Left lung (tissue), 10 donors: Measurements from ENCODE around the gene FOSL1. TPM values are rescaled to one million over a fixed set of nuclear protein-coding genes. Genes with fewer than 3 reads are reported as not detected.
"Not testable (repeated sequence)": the region's sequence is repeated elsewhere in the genome, so short reads cannot be mapped to it uniquely, and the experiment has no call there.

ENCODE experiments used
- ATAC-seq: fragments of 200-7000 bp; cut with Tn5 transposase; one replicate; pipeline ENCODE4 v1.9.1; 2020; ENCODE audit warnings: moderate library complexity
- DNase-seq, 4 donors: peaks; one replicate each; pipeline ENCODE4 v3.0.0-alpha.2; 2013 to 2020
- H3K27ac ChIP-seq, 2 donors: fragments of 200-600 bp; sonication (generic) in 1 of 2; one replicate each; pipeline versions ENCODE4 v1.5.0 to v1.8.0; 2020 to 2021
- H3K27me3 ChIP-seq, 2 donors: fragments of 200-600 bp; sonication (generic) in 1 of 2; one replicate each; pipeline versions ENCODE4 v1.5.0 to v1.8.0; 2020 to 2021
- H3K36me3 ChIP-seq, 2 donors: fragments of 200-600 bp; sonication (generic) in 1 of 2; one replicate each; pipeline versions ENCODE4 v1.5.0 to v1.8.0; 2020 to 2021
- H3K4me1 ChIP-seq, 2 donors: fragments of 200-600 bp; one replicate each; pipeline ENCODE4 v1.8.0; 2021
- H3K4me3 ChIP-seq, 2 donors: fragments of 200-600 bp; sonication (generic) in 1 of 2; one replicate each; pipeline versions ENCODE4 v1.5.0 to v1.8.0; 2020 to 2021; ENCODE audit warnings: mild to moderate bottlenecking in 1 of 2
- H3K9me3 ChIP-seq, 2 donors: fragments of 200-600 bp; sonication (generic) in 1 of 2; one replicate each; pipeline versions ENCODE4 v1.5.0 to v1.8.0; 2020 to 2021
- intact Hi-C, 2 donors: fragments of 100-400 bp; cut with DNase I; formaldehyde crosslinking; loops; one replicate each; pipeline versions ENCODE4 v1.11.2 to v1.14.2; 2022
- polyA plus RNA-seq, 6 donors: library from polyadenylated mRNA; unstranded; fragments of 120-200 nt; gene quantifications; one replicate each; pipeline ENCODE4 v1.2.1, GENCODE V29; 2013; ENCODE audit not compliant: insufficient read length in 6 of 6
- total RNA-seq, 2 donors: library from RNA; stranded (reverse); fragmentation: NEBNext Ultra II Directional; extraction: Animal tissue kit (Norgen Biotek cat#: 25700); gene quantifications; one replicate each; pipeline ENCODE4 v1.2.1, GENCODE V29; 2021
- TF ChIP-seq, protein P1 (sequence below), 2 donors: fragments of 200-600 bp; sonication (generic) in 1 of 2; IDR thresholded peaks; one replicate each; pipeline versions ENCODE4 v1.5.0 to v1.8.0; 2021; ENCODE audit warnings: antibody characterized with exemption in 2 of 2
- donor health status: DM: no; HTN: yes; CAD: no.
- donor health status: DM: no; HTN: no; CAD: no.

FOSL1 gene
- total and polyA plus RNA-seq, 8 donors = 0.17 to 16.3 (median 0.22) TPM; not detected in 2

DNA sequence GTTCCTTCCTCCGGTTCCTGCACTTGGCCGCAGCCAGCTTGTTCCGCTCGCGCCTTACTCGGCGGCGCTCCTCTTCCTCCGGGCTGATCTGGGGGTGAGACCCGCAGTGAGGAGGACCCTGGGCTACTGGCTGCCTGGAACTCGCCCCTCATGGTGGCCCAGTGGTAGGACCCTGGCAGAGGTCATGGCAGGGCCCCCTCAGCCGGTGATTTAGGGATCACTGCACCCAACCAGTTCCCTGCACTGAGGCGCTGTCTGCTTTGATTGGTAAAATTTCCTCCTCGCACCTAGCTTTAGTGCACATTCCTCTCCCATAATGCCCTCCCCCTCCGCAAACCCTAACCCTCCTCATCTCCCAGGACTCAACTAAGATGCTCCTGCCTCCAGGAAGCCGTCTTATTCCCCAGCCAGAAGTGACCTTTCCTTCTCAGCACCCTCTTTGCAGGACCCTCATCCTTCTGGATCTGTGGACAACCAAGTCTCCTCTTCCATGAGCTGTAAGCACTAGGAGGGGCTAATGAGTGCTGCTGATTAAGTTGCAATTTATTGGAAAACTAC lies 6.1 kb downstream of the FOSL1 start:
- DNase-seq (peak in 1 of 4 donors; percentile 93), ATAC-seq (no peak)
- Histone ChIP-seq H3K4me3 (peak overlapping the region in 1 of 2 donors; percentile 70), H3K9me3 (no peaks in the 10 kb centered on the region), H3K4me1 (peaks cover 14 to 92% of the 10 kb centered on the region in 2 donors), H3K27ac (peak overlapping the region; percentile 76 to 97), H3K36me3 (peaks cover 0 to 30% of the 10 kb centered on the region in 2 donors), H3K27me3 (peaks cover 0 to 2% of the 10 kb centered on the region in 2 donors)
- TF ChIP-seq, protein P1, sequence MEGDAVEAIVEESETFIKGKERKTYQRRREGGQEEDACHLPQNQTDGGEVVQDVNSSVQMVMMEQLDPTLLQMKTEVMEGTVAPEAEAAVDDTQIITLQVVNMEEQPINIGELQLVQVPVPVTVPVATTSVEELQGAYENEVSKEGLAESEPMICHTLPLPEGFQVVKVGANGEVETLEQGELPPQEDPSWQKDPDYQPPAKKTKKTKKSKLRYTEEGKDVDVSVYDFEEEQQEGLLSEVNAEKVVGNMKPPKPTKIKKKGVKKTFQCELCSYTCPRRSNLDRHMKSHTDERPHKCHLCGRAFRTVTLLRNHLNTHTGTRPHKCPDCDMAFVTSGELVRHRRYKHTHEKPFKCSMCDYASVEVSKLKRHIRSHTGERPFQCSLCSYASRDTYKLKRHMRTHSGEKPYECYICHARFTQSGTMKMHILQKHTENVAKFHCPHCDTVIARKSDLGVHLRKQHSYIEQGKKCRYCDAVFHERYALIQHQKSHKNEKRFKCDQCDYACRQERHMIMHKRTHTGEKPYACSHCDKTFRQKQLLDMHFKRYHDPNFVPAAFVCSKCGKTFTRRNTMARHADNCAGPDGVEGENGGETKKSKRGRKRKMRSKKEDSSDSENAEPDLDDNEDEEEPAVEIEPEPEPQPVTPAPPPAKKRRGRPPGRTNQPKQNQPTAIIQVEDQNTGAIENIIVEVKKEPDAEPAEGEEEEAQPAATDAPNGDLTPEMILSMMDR (IDR thresholded peaks at IDR 0.05) = no peak
- intact Hi-C loops = no loop called here

DNA sequence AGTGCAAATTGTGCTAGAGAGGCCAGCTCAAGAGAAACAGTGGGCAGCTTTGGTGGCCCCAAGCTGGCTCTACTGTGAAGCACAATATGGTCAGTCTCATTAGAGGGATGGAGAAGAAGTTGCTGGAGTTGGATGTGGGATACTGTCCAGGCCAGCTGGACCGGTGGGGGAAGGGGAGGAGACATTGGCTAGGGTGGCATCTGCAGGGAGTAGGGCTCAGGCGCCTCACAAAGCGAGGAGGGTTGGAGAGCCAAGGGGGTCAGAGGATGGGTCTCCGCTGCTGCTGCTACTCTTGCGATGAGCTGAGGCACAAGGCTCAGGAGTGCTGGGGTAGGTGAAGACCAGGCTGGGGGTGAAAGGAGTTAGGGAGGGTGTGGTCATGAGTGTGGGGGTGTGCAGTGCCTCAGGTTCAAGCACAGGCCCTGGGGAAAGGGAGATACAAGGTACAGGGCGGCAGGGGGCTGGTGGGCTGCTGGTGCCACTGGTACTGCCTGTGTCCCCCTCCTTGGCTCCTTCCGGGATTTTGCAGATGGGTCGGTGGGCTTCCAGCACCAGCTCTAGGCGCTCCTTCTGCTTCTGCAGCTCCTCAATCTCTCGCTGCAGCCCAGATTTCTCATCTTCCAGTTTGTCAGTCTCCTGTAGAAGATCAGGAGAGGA lies 7.4 kb downstream of the FOSL1 start:
- Histone ChIP-seq H3K27me3 (no peaks in the 10 kb centered on the region), H3K27ac (peak overlapping the region; percentile 95 to 97), H3K4me1 (peaks cover 15 to 89% of the 10 kb centered on the region in 2 donors), H3K9me3 (no peaks in the 10 kb centered on the region), H3K36me3 (peaks cover 0 to 30% of the 10 kb centered on the region in 2 donors), H3K4me3 (peak overlapping the region in 1 of 2 donors; percentile 70)
- intact Hi-C loops = no loop called here
- TF ChIP-seq, protein P1 (IDR thresholded peaks at IDR 0.05) = no peak
- DNase-seq (peak in 1 of 4 donors; percentile 43), ATAC-seq (no peak)

DNA sequence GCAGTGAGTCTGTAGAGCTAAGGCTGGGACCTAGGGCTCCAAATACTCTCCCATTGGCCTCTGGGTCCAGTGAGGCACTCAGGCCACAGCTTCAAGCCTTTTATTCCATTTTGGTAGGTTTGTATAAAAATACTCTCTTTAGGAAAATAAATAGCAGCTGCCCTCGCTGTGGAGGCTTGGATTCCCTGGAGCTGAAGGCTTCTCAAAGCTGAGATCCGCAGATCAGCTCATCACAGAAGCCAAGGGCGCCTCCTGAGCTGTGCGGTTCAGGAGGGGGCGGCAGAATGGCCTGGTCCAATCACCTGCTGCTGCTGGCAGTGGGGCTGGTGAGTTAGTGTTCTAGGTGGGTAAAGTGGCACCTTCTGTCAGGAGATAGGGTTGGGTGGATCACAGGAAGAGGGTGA lies 8.0 kb downstream of the FOSL1 start:
- ATAC-seq, H3K27me3 ChIP-seq, intact Hi-C loops, H3K9me3 ChIP-seq: not testable (repeated sequence)
- Histone ChIP-seq H3K27ac (peak overlapping the region; percentile 95 to 97), H3K4me3 (peak overlapping the region; percentile 52 to 70), H3K36me3 (peaks cover 0 to 30% of the 10 kb centered on the region in 2 donors), H3K4me1 (peaks cover 20 to 89% of the 10 kb centered on the region in 2 donors)
- DNase-seq = peak in 1 of 4 donors; percentile 33

DNA sequence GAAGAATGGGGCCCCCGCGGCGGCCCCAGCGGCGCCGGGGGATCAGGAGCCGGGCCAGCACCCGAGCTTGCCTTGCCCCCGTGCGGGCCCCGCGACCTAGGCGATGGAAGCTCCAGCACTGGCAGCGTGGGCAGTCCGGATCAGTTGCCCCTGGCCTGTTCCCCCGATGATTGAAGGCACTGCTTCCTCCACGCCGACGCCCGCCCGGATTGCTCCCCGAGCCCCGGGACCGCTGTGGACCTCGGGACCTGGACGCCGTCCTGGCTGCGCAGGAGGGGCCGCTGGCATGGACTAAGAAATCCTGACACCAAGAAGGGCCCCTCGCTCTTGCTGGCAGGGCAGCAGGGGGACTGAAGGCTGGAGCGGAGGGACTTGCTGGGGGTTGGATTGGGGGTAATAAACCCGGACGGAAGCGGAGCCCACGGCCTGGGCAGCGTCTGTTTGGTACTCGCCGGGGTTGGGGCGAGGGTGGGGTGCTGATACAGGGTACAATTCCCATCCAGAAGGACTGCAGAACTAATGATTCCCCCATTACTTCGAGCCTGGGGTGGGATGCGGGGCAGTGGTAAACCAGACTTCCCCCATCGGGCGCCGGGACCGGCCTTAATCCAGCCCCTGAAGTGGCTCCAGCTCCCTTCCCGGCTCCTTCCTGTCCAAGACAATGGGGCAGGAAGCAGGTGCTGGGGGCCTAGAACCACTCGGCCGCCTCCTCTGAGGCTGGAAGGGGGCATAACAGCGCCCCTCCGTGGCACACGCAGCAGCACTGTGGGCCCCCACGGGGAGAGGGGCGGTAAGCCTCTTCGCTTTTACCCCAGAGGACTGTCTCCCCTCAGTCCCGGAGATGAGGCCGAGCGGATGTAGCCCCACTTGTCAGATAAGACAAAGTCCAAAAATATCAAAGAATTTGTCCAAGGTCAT lies 8.7 kb downstream of the FOSL1 start:
- Histone ChIP-seq H3K36me3 (peaks cover 0 to 30% of the 10 kb centered on the region in 2 donors), H3K4me1 (peaks cover 20 to 89% of the 10 kb centered on the region in 2 donors), H3K27ac (peak overlapping the region; percentile 95 to 97), H3K4me3 (peak overlapping the region; percentile 52 to 70), H3K9me3 (no peaks in the 10 kb centered on the region), H3K27me3 (no peaks in the 10 kb centered on the region)
- ATAC-seq (no peak), DNase-seq (peak in 2 of 4 donors; percentile 49 to 90)
- intact Hi-C loops = no loop called here
- TF ChIP-seq, protein P1 (IDR thresholded peaks at IDR 0.05) = no peak

DNA sequence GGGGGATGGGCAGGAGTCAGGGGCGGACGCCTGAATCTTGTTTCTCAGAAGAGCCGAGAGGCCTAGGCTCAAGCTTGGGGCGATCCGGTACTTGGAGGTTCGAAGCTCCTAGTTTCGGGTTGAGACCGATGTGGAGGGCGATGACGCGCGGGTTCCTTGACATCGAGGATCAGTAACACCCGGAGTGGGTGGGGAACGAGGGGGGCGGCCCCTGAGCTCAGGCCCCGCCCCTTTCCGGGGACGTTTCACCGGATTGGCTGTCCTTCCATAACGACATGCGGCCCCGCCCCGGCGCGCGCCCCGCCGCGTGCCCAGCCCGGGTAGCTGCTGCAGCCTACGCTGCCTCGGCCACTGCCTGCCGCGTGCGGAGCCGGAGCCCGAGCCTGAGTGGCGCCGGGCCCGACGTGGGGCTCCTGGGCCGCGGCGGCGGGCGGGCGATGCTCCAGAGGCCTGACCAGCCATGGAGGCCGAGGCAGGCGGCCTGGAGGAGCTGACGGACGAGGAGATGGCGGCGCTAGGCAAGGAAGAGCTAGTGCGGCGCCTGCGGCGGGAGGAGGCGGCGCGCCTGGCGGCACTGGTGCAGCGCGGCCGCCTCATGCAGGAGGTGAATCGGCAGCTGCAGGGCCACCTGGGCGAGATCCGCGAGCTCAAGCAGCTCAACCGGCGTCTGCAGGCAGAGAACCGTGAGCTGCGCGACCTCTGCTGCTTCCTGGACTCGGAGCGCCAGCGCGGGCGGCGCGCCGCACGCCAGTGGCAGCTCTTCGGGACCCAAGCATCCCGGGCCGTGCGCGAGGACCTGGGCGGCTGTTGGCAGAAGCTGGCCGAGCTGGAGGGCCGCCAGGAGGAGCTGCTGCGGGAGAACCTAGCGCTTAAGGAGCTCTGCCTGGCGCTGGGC lies 9.6 kb downstream of the FOSL1 start, which contains the start of gene CCDC85B:
Gene CCDC85B, plus strand, starts transcription at position 350 of the 895 bp plus-strand sequence. Its CDS starts 111 bp downstream, at position 461.
- Histone ChIP-seq H3K27me3 (no peaks in the 10 kb centered on the region), H3K4me1 (peaks cover 20 to 88% of the 10 kb centered on the region in 2 donors)

More for the DNA sequence above, 9.6 kb downstream of the FOSL1 start, which contains the start of gene CCDC85B:
- Histone ChIP-seq H3K27ac (peak within 1 kb of the TSS; percentile 95 to 97), H3K36me3 (peaks cover 0 to 29% of the 10 kb centered on the region in 2 donors), H3K9me3 (no peaks in the 10 kb centered on the region), H3K4me3 (peak within 1 kb of the TSS; percentile 52 to 70)
- intact Hi-C loops = no loop called here
- DNase-seq = peak; percentile 97 to 99 (median 98)
- ATAC-seq = peak; percentile 83
- TF ChIP-seq, protein P1 (IDR thresholded peaks at IDR 0.05) = no peak
